Activated CD4-positive, alpha-beta T cell treated with anti-CD3 and anti-CD28 coated beads, Interleukin-10, Interleukin-2, amounts not matched to agents 100 ng/mL and 50 ng/mL, durations not matched to agents 16 hours and 8 hours (primary cell): ENCODE results near the gene SPATS1.
A peak's percentile ranks its signal among the peaks of the same experiment; 100 is the strongest.

Experiments
- DNase-seq: peaks from one replicate; pipeline ENCODE4 v3.0.0-alpha.2; 2020

The SPATS1 gene, protein sequence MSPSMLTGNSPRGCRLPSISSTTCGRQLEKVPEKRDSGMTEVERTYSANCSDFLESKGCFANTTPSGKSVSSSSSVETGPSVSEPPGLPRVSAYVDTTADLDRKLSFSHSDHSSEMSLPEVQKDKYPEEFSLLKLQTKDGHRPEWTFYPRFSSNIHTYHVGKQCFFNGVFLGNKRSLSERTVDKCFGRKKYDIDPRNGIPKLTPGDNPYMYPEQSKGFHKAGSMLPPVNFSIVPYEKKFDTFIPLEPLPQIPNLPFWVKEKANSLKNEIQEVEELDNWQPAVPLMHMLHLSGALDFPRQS

GRCh38 chr6:44342489-44342888 lies at the start of gene SPATS1:
Gene SPATS1, plus strand, starts transcription at chr6:44342650. Its CDS starts 446 bp downstream, at chr6:44343096.
- no peak for DNase-seq

DNA sequence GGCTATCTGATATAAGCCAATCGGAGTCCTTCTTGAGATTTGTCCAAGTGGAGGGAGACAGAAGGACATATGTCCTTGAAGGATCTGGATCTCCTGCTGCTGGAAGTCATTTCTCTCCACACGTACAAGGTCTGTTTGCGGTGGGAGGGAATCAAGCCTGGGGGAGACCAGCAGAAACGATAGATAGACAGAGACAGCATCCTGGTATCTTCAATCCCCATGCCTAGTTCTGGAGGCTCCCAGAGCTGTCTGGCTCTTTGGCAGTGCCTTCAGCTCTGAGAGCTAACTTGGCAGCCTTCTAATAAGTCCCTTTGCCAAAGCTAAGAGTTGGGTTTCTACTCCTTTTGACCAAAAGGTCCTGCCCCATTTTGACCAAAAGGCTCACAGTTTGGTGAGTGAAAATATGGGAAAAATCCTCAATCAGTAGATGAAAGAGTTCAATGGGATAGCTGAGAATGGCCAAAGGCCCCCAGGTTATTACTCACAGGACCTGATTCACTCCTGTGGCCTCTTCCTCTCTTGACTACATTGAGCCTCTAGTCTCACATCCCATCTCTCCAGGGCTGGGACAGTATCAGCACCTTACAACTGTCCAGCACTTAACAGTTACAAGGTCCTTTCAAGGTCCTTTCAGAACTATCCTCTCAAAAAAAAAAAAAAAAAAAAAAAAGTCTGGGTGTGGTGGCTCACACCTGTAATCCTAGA lies 49.6 kb upstream of the SPATS1 start:
- no peak for DNase-seq

- no peak for DNase-seq
Observed at GRCh38 chr6:44294832-44295791, 47.3 kb upstream of the SPATS1 start.

DNA sequence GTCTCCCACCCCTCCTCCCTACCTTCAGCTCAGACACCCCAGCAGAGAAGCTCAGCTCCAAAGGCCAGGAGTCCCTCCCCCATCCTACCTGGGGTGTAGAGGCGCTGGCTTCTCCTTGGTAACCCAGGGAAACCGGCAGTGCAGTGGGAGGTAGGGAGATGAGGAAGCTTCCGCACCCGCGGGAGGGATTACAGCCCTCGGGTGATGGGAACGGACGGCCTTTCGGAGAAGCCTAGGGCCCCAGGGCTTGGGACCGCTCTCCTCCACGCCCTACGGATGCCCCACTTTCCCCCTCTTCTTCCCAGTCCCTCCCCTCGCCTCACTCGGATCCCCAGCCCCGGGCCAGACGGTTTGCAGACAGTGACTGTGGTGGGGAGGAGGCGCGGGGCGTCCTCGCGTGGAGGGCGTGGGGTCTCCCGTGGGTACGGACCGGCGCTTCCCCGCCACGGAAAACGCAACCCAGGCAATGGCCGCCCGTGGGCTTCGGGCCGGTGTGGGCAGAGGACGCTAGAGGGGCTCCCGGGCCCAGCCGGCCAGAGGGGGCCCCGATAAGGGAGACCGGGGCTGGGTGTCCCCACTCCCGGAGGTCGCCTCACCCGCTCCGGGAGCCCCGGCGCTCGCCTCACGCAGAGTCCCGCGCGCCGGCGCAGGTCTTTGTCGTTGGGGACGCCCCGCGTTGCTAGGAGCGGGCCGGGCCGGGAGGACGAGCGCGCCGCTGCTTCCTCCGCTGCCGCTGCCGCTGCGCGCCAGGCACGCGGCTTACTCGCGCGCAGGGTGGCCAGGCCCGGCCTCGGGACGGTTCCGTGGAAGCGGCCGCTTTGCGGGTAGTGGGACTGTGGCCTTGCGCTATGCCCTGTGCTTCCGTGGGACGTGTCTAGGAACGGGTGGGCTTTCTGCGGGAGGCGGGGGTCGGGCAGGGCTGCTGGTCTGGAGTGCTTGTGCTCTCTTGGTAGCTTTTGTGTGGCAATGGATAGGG lies 45.1 kb upstream of the SPATS1 start:
- DNase-seq: peak; percentile 47

- DNase-seq: no peak
Observed at GRCh38 chr6:44298055-44298803, 44.2 kb upstream of the SPATS1 start.

DNA sequence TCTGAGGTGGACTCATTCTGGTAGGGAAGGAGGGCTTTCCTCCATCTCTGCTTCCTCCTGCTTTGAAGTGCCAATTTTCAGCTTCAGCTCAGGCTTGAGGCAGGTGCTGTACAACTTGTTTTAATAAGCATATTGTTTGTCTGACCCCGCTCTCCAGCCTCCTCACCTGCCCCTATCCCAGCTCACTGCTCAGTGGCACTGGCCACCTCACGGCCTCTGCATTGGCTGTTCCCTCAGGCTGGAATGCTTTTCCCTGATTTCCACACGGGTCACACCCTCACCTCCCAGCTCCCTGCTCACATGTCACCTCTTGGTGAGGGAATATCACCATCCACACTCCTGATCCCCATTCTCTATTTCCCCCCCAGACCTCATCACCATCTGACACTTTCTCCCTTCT lies 43.6 kb upstream of the SPATS1 start:
- DNase-seq: no peak

DNA sequence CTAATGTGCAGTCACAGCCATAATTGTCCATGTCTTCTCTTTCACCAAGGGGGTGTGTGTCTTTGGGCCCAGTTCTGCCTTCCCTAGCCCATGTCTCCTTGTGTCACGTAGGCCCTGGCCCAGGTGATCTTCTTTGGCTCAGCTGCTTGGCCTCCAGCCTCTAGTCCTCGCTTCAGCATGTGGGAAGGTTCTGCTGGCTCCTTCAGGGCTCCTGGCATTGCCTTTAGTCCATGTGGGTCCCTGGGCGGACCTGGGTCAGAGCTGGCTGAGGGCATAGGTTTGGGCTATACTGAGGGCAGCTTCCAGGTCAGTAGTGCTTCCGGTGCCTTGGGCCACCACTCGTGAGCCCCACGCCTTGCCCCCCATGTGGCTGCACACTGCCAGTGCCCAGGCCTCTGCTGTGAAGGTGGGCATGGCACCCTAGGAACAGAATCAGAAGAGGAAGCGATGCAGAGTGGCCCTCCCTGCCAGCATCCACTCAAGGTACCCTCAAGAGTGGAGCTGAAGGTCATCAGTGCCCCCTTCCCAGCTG lies 42.1 kb upstream of the SPATS1 start:
- no peak for DNase-seq

DNA sequence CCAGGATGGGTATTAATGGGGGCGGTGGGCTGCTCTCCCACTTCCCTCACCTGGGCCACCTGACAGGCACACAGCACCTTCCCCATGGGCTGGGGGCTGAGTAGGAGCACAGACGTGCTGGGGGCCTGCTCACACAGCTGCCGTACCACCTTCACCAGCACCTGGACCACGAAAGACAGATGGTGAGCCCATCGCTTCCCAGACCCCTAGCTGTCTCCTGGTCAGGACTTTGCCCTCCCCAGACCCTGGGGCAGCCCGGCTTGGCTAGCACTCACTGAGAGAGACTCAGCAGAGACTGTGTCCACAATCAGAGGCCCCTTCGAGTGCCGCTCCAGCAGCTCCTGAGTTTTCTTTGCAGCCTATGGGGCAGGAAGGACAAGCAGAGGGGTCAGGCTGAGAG lies 41.3 kb upstream of the SPATS1 start:
- DNase-seq: no peak

DNA sequence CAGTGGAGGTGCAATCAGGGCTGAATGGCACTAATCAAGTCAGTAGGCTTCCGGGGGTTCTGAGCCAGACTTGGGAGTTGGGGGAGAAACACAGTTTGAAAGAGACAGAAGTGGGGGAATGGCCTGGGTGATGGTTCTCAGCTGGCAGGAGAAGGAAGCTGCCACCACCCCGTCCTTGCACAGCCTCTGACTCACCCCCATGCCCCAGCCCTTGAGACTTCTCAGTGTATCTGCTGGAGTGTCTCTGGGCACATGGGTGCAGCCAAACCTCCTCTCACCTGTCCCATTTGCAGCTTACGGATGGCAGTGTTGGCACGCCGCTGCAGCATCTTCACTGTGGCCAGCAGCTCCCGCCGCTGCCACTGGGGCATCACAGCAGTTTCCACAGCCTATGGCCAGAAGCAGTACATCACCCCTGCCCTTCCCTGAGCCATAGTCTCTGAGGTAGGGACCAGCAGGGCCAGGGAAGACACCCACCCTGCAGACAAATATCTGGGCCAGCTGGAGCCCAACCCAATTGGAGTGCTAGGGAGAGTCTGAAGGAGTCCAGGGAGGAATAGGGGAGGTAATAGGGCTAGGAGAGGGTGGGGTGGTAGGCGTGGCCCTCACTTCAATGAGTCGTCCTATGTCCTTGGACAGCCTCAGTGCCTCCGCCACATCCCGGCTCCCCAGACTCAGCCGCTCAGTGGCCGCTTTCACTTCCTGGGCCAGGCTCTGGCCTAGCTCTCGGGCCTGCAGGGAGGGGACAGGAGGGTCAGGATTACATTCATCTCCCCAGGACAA lies 40.5 kb upstream of the SPATS1 start:
- no peak for DNase-seq

- DNase-seq: no peak
Observed at GRCh38 chr6:44302856-44303255, 39.6 kb upstream of the SPATS1 start.

DNA sequence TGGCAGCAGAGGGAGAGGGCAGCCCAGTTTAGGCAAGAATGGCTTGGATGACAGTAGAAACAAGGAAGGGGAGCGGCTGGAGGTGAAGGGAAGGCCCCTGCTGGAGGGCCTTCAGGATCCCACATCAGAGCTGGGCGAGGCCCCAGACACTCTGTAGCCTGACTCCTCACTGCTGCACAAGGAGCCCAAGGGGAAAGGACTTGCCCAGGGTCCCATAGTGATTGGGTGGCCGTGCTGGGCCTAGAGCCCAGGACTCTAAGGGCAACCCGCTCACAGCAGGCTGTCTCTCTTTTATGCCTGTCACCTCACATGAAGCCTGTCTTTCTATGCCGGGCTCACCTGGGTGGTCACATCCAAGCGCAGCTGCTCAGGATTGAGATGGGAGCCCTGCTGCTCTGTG lies 38.6 kb upstream of the SPATS1 start:
- no peak for DNase-seq

GRCh38 chr6:44304282-44305199 lies 37.9 kb upstream of the SPATS1 start:
- peak; percentile 49 for DNase-seq

- DNase-seq: no peak
Observed at GRCh38 chr6:44305200-44305725, 37.2 kb upstream of the SPATS1 start.

- DNase-seq: no peak
Observed at GRCh38 chr6:44306710-44307109, 35.7 kb upstream of the SPATS1 start.

DNA sequence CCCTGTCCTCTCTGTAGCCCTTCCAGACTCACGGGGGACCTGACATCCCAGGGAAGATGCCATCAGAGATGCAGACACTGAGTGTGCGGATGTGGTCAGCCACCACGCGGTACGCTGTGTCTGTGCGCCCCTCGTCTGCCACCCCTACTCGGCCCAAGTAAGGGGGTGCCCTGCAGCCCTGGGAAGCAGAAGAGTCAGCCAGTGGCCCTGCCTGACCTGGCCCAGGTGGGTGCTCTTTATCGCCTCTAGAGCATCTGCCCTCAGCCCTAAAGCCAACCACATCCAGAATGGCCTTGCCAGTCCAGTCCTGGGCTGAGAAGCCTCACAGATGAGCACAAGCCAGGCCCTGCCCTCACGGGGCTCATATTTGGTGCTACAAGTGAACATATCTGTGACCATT lies 35.2 kb upstream of the SPATS1 start:
- DNase-seq: no peak

DNA sequence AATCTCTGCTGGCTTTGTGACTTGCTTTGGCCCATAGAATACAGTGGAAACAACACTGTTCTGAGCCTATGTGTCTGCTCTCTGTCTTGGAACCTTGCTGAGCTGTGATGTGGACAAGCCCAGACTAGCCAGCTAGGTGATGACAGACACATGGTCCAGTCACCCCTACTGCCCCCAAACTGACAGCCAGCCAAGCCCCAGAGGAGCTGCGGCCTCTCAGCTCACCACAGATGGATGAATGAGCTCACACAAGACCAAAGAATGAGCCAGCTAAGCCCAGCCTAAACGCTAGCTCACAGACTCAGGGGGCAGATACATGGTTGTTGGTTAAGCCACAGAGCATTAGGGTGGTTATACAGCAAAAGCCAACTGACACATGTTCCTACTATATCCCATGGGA lies 33.4 kb upstream of the SPATS1 start:
- no peak for DNase-seq

DNA sequence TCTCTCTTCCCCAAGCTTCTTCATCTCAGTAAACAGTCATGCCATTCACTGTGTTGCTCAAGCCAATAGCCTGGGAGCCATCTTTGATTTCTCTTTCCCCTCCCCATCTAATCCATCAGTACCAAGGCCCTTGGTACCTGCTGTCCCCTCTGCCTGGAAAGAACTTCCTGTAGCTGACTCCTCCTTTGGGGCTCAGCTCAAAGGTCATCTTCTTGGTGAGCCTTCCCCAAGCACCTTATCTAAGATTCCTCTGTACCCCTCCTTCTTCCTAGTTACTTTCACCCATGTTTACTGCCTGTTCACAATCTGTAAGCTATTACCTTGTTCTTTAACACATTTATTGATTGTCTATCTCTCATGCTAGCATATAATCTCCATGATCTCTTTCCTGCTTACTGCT lies 32.8 kb upstream of the SPATS1 start:
- DNase-seq: no peak

GRCh38 chr6:44310241-44310640 lies 32.2 kb upstream of the SPATS1 start:
- no peak for DNase-seq

GRCh38 chr6:44311304-44311703 lies 31.1 kb upstream of the SPATS1 start:
- DNase-seq: no peak
